PFSK-1 (cell line): Measurements from ENCODE around the gene ZNF213.

ENCODE experiments used
- FOXP2 ChIP-seq: optimal IDR thresholded peaks from 2 replicates; pipeline ENCODE3; 2011; ENCODE audit warnings: borderline replicate concordance, control low read depth, inconsistent platforms; ENCODE audit not compliant: insufficient read depth; ENCODE audit errors: extremely low read length, extremely low read depth
- POLR2AphosphoS5 ChIP-seq: IDR thresholded peaks from 2 replicates; pipeline ENCODE4 v1.6.1; 2012; ENCODE audit warnings: low read depth, mild to moderate bottlenecking, control low read depth, low read length, moderate library complexity
- REST ChIP-seq, 2 experiments: IDR thresholded peaks; 2 replicates each; pipeline versions ENCODE4 v1.6.1 to v1.8.0; 2011 to 2012; ENCODE audit warnings: low read depth in 2 of 2, low read length in 2 of 2, control low read depth in 1 of 2, inconsistent platforms in 1 of 2, mild to moderate bottlenecking in 1 of 2, moderate library complexity in 1 of 2; ENCODE audit not compliant: insufficient read depth in 1 of 2
- TAF1 ChIP-seq: IDR thresholded peaks from 2 replicates; pipeline ENCODE4 v1.6.1; 2012; ENCODE audit warnings: low read length, control low read depth, borderline replicate concordance; ENCODE audit not compliant: insufficient read depth

DNA sequence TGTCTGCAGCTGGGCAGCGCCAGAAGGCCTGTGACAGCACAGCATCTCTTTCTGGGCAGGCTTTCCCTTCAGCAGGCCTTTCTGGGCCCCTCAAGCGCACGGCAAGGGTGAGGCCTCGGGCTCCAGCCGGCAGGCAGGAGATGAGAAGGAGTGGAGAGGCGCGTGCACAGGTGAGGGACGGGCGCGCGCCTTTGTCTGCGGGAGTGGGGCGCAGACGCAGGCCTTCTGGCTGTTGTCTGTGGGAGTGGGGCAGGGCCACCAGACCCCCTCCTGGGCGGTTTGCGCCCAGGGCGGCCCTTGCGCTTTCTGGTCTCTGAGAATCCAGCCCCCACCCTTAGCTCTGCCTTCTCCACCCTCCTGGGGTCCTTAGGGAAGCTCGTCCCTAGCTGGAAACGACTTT is 16.0 kb upstream of the ZNF213 start:
- no peak for TF ChIP-seq REST (IDR thresholded peaks at IDR 0.05; ENCODE audit: insufficient read depth in 1 of 2, low read depth in 2 of 2, low read length in 2 of 2)
- TF ChIP-seq TAF1, result no peak
- no peak for TF ChIP-seq FOXP2
- no peak for TF ChIP-seq POLR2AphosphoS5
